Measurements from ENCODE around the gene DUSP6.
"Not testable (repeated sequence)": the region's sequence is repeated elsewhere in the genome, so short reads cannot be mapped to it uniquely, and the experiment has no call there.

The DUSP6 gene

DNA sequence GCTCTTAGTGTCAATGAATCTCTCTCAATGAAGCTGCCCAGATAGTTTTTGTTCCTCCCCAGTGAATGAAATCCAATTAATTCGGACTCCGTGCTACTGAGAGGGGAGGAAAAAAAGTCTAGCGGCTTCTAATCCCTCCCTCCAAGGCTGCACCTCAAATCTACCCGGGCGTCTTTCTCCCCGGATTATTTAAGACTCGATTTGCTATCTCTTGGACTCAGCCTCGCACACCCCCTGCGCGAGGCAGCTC is 134 bp downstream of the DUSP6 start:
- in situ Hi-C loops (cut with MboI; ENCODE audit: low sequenced_read_pairs): no loop called here

DNA sequence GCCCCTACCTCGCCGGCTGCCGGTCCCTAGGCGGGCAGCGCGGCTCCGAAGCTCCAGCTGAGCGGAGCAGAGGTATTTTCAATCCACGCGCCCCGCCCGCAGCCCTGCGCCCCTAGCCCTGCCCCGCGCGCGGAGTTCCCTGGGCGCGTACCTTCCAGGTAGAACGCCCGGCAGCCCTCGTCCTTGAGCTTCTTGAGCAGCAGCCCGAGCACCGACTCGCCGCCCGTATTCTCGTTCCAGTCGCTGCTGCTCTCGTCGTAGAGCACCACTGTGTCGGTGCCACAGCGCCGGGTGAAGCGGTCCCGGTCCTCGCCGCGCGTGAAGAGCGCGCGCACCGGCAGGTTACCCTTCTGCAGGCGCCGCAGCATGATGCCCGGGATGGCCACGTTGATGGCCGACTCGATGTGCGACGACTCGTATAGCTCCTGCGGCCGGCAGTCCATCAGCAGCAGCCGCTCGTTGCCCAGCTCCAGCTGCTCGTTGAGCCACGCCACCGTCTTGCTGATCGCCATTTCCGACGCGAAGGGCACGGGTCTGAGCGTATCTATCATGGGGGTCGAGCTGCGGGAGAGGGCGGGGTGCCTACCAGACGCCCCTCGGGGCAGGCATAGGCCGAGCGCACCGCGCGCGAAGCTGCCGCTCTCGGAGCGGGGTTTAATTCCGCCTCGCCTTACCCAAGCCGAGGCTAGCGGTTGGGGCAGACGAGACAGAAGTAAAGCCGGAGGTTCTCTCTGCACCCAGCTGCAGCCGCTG is 636 bp downstream of the DUSP6 start:
- in situ Hi-C loops (cut with MboI; ENCODE audit: low sequenced_read_pairs): no loop called here

DNA sequence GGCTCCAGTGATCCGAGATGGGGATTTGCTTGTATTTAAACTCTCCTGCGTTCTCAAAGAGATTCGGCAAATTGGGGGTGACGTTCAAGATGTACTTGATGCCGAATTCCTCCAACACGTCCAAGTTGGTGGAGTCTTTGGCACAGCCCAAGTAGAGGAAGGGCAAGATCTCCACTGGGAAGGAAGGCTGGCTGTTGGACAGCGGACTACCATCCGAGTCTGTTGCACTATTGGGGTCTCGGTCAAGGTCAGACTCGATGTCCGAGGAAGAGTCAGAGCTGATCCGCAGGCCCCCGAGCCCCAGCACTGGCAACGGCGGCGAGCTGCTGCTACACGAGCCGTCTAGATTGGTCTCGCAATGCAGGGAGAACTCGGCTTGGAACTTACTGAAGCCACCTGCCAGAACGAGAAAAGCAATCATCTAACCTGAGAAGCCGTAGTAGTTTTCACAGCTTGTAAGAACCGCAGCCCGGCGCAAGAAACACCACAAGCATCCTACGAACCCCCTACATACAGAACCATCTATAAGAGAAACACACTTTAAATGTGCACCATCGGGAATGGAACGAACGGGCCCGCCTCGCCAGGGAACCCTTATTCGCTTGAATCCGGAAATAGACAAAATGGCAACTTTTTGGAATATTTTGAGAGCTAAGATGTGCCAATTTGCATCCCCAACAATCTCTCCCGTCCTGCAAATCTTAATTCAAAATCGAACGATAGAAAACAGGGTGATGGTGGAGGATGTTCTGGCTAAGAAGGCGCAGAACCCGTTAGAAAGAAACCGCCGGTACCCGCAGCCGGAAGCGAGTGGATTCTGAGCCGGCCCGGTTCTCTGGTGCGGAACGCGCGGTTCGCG is 1.4 kb downstream of the DUSP6 start:
- in situ Hi-C loops (cut with MboI; ENCODE audit: low sequenced_read_pairs): no loop called here

DNA sequence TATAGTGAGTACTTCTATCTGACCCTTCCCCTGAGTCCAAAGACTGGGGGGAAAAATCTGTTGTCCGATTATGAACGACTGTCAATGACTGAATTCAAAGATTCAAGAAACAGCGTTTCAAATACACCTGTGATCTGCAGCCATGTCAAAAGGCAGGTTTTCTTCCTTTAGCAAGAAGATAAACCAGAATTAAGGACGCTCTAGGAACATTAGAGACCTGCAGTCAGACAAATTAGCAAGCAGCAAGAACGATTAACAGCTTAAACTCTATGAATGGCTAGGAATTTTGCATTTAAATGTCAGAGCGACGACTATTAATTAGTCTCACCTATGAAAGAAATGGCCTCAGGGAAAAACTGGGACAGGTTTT is 2.1 kb downstream of the DUSP6 start:
- in situ Hi-C loops (cut with MboI; ENCODE audit: low sequenced_read_pairs): no loop called here

DNA sequence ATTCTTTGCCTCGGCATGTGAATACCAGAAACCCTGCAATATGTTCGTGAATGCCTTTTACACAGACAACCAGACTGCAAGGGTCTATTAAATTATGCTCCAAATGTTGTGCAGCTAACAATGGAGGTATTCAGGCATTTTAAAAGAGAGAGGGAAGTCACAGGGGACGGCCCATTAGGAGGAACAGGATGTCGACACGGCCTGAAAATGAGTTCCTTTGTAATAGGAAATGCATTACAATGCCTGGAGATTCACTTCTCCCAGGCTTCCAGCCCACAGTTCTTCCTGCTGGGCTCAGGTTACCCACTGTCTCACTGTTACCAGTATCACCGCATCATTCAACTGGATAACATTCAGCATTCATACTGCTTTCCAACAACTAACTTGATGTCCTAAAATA is 2.5 kb downstream of the DUSP6 start:
- in situ Hi-C loops (cut with MboI; ENCODE audit: low sequenced_read_pairs): no loop called here

DNA sequence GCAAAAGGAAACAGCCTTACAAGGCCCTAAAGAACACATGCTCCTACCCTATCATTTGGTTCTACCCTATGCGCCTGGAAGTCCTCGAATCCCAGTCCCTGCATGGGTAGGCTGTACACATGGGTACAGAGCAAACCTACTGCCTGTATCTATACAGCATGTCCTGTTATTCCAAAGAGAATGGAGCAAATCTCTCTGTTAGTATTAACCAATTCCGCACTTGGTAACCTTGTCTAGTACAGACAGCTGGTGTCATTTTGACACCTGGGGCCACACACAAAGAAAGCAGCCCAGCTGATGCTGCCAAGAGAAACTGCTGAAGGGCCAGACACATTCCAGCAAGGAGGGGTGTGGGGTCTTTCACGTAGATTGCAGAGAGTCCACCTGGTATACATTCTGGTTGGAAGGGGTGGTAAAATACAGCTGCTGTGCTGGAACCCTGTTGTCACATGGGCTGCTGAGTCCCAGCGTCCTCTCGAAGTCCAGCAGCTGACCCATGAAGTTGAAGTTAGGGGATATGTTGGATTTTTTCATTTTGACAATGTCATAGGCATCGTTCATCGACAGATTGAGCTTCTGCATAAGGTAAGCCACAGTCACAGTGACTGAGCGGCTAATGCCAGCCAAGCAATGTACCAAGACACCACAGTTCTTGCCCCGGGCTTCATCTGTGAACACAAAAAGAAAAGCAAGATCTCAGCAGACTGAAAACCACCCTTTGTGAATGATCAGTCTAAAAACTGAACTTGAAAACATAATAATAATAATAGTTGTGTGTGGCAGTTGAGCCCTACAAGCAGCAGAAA is 3.2 kb downstream of the DUSP6 start:
- in situ Hi-C loops (cut with MboI; ENCODE audit: low sequenced_read_pairs): no loop called here

DNA sequence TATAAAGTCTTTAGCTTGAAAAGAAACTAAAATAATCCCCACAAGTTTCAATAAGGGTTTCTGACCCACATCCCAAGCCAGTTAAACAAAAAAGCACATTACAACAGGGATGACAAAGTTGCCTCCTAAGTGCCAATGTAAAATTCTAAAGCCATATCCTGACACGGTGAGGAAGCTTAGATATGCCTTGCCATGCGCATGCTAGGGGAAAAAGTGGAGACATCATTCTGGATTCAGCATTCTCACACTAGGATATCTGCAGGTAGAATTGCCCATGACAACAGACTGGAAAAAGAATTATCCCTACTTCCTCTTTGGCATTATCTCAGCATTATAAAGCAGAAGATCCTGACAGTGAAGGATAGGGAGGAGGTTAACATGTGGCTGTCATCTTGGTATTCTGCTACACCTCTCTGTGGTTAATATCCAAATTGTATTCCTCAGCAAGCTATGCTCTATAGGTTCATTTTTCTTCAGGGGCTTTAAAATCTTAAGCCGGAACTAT is 4.9 kb downstream of the DUSP6 start:
- in situ Hi-C loops (cut with MboI; ENCODE audit: low sequenced_read_pairs): no loop called here

DNA sequence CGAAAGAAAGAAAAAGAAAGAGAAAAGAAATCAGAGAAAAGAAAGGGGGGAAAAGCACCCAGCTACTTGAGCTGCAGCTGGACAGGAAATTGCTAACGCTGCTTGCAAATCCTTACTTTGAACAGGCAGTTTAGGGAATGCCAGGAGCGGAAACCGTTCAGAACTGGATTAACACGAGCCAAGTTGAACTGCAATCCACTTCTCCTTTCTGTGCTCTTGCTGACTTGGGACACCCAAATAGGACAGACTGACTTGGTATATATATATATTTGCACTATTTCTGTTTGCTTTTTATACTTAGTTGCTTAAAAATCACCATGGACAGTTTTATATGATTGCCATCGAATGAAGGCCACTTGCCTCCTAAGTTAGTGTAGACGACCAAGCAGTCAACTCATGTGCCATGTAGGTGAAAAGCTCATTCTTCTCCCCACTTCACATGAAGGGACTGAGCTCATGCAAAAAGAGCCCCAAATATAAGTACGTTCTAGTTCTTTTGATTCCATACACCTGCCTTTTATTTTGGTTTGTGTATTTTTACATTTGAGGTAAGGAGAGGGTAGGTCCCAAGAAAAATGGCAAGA is 5.5 kb downstream of the DUSP6 start:
- in situ Hi-C loops (cut with MboI; ENCODE audit: low sequenced_read_pairs): no loop called here

DNA sequence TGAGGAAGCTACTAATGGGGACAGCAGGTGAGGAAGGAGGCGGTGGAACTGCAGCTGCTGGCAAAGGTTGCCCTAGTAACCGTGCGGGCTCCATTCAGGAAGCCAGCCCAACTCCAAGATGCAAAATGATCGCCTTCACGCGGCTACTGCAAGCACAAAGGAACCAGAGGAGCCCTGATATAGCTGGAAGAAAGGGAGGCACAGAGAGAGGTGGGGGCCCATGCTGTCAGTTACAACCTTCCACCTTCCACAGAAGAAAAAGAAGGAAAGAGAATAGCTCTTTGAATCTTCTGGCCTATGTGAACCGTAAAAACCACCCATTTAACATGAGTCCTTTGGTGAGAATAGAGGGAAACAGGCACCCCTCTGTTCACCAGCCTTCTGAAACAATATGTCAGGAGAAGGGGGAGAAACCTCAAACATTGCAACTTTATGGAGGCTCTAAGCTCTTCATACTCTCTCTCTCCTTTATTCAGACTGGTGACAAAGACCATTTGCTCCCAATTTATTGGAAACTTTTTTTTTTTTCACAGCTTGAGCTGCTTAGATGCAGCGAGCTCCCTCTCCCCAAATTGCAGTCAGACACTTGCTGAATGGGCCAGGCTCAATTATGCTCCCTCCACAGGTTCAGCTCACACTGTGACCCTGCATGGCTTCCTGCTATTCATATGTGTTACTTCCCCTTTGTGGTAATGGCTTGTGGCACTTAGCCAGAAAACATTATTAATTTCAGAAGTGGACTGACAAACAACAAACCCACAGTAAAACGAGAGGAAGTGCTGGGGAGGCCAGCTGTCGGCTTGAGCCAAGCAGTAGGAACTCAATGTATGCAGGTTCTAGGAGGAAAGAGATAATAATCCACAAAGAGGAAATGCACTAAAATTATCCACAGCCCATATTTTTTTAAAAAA is 6.2 kb downstream of the DUSP6 start:
- in situ Hi-C loops (cut with MboI; ENCODE audit: low sequenced_read_pairs): no loop called here

DNA sequence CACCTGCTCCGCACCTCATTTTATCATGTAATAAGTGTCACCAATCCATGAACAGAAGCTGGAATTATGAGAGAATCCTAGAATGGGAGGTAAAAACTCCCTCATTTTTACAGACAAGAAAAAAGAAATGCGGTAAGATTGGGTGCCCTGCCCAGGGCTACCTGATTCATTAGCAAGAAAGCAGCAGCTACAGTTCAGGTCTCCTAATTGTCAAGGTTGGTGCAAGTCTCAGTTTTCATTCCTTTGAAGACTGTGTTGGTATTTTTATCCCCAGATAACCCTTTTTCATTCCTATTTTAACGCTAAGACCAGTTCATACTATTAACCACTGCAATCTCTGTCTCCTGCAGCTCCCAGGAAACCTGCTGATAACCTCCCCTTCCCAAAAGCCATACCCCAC is 6.9 kb downstream of the DUSP6 start:
- in situ Hi-C loops (cut with MboI; ENCODE audit: low sequenced_read_pairs): no loop called here

DNA sequence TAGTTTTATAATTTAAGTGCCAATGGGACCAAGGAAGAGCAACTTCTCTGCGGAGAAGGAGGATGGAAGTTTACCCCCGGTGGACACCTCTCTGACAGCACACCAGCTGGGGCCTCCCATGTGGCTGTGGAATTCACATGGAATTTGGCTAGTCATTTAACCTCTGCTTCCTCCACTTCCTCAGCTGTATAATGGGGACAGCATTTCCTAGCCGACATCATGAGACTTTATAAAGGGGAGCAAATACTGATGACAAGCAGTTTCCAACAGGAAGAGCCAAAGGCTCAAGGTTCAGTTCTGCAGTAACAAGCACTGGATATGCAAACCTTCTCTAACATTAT is 7.5 kb downstream of the DUSP6 start:
- in situ Hi-C loops (cut with MboI; ENCODE audit: low sequenced_read_pairs): no loop called here

DNA sequence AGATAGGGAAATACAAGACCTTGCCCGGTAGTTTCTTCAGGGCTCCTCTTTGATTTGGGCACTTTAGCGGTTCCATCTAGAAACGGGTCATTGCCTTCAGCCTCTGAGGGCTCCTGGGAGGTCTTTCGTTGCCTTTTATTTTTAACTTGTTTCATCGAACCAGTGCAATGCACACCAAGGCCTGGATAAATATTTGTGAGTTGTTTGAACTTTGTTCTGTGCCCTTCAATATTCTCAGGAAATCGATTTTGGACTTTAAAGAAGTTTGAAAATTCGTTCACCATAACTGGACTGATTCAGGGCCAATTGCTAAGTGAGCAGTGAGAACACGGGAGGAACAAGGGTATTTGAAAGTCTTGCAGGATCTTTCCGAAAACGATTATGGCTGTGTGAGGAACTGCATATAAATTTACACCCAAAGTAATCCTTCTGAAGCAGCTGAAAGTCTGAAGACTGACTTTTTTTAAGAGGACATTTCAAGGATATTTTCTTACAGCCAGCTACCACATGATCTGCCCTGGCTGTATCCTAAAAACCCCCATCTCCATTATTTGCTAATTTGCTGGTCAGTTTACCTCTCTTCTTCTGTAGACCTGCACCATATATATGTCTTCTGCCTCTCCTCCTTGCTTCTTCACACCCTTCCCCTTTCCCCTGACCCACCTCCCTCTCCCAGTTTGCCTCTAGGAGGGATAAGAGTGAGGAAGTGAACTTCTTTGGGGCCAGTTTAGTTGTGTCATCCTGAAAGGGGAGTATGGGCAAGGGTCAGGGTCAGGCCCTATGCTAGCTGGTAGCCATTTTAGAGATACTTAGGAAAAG is 8.0 kb downstream of the DUSP6 start:
- in situ Hi-C loops (cut with MboI; ENCODE audit: low sequenced_read_pairs): no loop called here

DNA sequence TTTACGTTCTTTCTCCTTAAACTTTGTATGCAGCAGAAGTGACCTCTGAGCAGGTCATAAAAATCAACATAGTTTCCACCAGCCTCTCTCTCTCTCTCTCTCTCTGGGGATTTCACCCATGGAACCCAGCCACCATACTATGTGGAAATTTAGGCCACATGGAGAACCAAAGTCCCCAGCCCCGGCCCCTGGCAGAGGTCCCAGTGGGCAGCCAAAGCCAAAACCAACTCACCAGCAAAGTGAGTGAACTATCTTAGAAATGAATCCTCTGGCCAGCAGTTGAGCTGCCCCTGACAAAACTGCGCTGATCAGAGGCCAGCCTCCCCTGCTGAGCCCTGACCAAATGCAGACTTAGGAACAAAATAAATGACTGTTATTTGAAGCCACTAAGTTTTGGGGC is 9.2 kb downstream of the DUSP6 start:
- in situ Hi-C loops (cut with MboI; ENCODE audit: low sequenced_read_pairs): no loop called here

DNA sequence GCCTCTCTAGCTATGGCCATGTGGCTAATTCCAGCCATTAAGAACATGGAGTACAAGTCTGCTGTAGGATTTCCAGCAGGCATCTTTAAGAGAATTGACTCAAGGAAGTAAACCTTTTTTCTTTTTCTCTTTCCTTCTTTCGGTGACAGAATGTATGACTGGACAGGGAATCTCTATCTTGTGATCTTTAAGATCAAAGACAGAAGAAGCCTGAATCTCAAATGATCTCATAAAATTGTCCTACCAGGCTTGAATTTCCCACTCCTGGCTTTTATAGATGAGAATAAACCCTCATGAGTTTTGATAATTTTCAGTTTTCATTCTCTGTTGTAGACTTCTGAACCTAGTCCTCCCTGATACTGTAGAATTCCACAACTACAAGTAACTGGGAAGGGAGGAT is 11.4 kb downstream of the DUSP6 start:
- in situ Hi-C loops (cut with MboI; ENCODE audit: low sequenced_read_pairs): no loop called here

DNA sequence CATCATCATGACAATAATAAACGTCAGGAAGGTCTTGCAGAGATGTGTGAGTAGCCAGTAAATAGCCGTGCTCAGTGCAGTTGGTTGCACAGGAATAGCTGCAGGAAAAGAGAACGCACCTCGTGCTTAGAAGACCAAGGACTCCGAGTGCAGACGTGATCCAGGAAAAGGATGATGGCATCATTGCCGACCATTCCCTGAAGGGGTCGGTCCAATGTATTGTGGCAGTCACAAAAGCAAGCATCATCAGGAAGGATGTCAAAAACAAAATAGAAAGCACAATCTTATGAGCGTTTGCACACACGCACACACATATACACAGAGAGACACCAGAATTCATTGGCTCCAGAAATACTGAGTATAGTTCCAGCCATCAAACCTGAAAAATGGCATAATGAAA is 12.8 kb downstream of the DUSP6 start:
- in situ Hi-C loops (cut with MboI; ENCODE audit: low sequenced_read_pairs): no loop called here

DNA sequence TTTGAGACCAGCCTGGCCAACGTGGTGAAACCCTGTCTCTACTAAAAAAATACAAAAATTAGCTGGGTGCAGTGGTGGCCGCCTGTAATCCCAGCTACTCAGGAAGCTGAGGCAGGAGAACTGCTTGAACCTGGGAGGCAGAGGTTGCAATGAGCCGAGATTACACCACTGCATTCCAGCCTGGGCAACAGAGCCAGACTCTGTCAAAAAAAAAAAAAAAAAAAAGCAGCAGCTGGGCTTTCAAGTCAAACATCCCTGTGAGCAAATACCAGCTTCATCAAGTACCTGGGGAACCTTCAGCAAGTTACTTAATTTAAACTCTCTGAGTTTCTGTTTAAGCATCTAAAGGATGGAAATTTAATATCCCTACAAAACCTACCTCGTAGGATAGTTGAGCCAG is 15.2 kb downstream of the DUSP6 start:
- in situ Hi-C loops (cut with MboI; ENCODE audit: low sequenced_read_pairs): not testable (repeated sequence)

DNA sequence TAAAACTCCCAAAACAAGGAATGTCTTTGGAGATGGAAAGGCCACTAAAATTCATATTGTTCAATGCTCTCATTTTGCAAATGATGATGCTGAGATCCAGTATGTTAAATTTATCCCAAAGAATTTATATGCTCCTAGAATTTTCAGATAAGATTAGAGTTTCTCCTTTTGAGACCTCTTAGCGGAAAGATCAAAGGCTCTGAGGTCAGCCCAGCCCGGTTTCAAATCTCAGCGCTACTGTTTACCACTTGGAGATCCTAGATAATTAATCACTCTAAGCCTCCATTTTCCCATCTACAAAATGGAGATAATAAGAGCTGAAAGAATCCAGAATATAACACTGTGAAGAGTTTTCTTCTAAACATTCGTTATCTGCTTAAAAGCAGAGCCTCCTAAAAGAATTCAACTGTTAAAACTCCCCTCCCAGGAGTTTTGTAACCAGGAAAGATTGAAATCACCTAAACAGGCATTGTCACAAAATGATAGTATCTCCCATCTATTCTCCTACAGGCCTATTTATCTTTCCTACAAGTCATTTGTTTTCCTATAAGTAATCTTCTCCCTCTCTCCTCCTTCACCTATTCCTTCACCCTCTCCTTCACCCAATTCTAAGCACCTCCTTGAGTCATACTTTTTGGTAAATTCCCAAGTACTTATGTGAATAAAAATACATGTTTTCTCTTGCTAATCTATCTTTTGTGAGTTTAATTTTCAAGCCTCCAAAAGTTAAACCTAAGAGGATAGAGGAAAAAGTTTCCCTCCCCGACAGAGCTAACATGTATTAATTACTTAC is 16.7 kb downstream of the DUSP6 start:
- in situ Hi-C loops (cut with MboI; ENCODE audit: low sequenced_read_pairs): no loop called here

DNA sequence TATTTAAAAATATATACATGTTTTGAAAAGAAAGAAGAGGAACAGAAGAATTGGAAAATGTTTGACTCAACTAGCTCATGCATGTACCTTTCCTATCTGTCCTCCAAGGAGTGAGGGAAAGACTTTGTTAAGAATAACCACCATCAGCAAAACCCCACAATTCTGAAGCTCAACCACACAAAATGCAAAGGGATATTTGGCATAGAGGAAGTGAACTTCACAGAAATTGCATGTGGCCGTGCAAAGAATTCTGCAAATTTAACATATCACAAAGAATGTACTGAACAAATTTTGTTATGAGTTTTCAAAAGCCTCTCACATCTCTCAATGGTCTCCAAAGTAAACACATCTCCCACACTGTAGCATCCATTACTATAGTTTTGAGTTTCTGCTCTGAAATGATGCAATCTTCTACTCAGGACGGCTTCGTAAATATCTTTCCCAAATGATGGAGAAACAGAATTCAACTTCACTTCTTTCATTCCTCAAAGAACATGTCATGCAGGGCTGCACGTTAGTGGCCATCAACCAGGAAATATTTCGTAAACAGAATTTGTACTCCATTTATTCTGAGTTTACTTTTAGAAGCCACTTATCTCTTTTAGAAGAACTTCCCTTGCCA is 17.6 kb downstream of the DUSP6 start:
- in situ Hi-C loops (cut with MboI; ENCODE audit: low sequenced_read_pairs): no loop called here
